Muscle layer of colon (tissue), 2 donors: ENCODE data around the gene TEX14.
"Not testable (repeated sequence)": the region's sequence is repeated elsewhere in the genome, so short reads cannot be mapped to it uniquely, and the experiment has no call there.

Experiments used
- H3K27ac ChIP-seq: one replicate; pipeline ENCODE4 v1.7.0; 2013; ENCODE audit warnings: low read depth, mild to moderate bottlenecking, low read length, moderate library complexity
- H3K27me3 ChIP-seq, 2 donors: one replicate each; pipeline ENCODE4 v1.7.0; 2013; ENCODE audit warnings: low read length in 2 of 2, mild to moderate bottlenecking in 2 of 2; ENCODE audit not compliant: insufficient read depth in 2 of 2, control insufficient read depth in 1 of 2
- H3K36me3 ChIP-seq: one replicate; pipeline ENCODE4 v1.7.0; 2013; ENCODE audit warnings: mild to moderate bottlenecking, low read length; ENCODE audit not compliant: insufficient read depth
- H3K4me1 ChIP-seq: one replicate; pipeline ENCODE4 v1.7.0; 2013; ENCODE audit warnings: mild to moderate bottlenecking, low read length; ENCODE audit not compliant: insufficient read depth
- H3K4me3 ChIP-seq, 2 donors: one replicate each; pipeline ENCODE4 v1.7.0; 2013; ENCODE audit warnings: low read length in 2 of 2, low read depth in 1 of 2, mild to moderate bottlenecking in 1 of 2, moderate library complexity in 1 of 2
- H3K9ac ChIP-seq: one replicate; pipeline ENCODE4 v1.7.0; 2013; ENCODE audit warnings: low read length
- H3K9me3 ChIP-seq: one replicate; pipeline ENCODE4 v1.7.0; 2013; ENCODE audit warnings: mild to moderate bottlenecking, low read length
- donor health status: abdominal sarcoma.
- donor health status: Adenocarcinoma of cecum.

Gene TEX14

DNA sequence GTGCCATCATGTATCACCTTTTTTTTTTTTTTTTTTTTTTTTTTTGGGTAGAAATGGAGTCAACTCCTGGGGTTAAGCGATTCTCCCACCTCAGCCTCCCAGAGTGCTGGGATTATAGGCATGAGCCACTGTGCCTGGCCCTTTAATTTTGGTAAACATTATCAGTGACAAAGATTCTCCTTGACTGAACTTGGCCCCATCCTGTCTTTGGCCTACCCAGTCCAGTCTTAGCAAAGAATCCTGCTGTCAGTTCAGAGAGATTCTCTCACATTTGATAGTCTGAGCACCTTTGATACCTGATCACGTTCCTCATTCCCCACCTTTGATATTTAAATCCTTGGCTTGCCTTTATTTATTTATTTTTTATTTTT, 12.1 kb upstream of the TEX14 start:
- Histone ChIP-seq H3K27ac (no peak overlapping the region), H3K9me3 (no peaks in the 10 kb centered on the region), H3K4me3 (no peak overlapping the region), H3K27me3 (no peaks in the 10 kb centered on the region), H3K4me1 (no peaks in the 10 kb centered on the region), H3K9ac (no peak overlapping the region), H3K36me3 (peaks cover 14% of the 10 kb centered on the region)

DNA sequence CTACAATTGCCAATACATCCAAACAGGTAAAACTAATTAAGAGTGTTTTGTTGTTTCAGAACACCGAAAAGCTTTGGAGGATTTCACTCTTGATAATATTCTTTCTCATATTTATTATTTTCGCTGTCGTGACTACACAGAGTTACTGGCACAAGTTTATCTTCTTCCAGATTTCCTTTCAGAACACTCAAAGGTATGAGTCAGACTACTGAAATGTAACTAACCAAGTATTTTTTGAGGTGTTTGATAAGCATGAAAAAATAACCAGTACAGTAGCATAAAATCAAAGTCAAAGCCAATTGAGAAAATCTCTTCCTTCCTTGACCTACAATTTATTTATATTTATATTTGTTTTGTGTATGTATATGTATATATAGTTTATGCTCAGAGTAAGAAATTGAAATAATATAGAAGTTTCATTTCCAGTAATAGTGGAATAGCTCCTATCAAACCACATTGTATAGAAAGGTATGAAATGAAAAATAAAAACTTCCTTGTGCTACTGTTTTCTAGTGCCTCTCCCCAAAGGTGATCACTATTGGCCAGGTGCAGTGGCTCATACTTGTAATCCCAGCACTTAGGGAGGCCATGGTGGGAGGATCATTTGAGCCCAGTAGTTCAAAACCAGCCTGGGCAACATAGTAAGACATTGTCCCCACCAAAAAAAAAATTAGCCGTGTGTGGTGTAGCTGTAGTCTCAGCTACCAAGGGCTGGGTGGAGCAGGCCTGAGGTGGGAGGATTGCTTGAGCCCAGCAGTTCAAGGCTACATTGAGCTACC, 11.5 kb upstream of the TEX14 start:
- H3K4me1 ChIP-seq = no peaks in the 10 kb centered on the region
- no peak overlapping the region for H3K9ac ChIP-seq
- no peak overlapping the region for H3K4me3 ChIP-seq
- H3K27ac ChIP-seq = no peak overlapping the region
- H3K27me3 ChIP-seq = no peaks in the 10 kb centered on the region
- no peaks in the 10 kb centered on the region for H3K9me3 ChIP-seq
- H3K36me3 ChIP-seq = peaks cover 14% of the 10 kb centered on the region

DNA sequence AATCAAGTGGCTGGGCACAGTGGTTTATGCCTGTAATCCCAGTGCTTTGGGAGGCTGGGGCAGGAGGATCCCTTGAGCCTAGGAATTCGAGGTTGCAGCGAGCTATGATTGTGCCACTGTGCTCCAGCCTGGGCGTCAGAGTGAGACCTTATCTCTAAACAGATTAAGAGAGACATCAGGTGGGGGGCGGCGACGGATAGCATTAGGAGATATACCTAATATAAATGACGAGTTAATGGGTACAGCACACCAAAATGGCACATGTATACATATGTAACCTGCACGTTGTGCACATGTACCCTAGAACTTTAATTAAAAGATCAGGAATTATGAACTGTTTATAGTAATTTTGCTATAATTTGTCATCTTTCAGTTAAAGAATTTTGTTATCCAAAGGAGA, 10.9 kb upstream of the TEX14 start:
- peaks cover 14% of the 10 kb centered on the region for H3K36me3 ChIP-seq

DNA sequence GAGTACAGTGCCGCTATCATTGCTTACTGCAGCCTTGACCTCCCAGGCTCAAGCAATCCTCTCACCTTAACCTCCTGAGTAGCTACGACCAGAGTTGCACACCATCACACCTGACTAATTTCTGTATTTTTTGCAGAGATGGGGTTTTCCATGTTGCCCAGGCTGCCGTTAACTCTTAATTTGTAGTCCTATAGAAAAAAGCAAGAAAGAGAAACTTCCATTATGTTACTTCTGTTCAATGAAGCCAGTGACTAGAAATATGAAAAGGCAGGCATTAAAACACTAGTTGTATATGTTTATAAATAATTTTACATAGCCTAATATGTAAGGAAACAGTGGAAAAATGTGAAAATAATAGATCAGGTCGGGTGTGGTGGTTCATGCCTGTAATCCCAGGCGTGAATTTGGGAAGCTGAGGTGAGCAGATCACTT, 10.2 kb upstream of the TEX14 start:
- H3K4me3 ChIP-seq = no peak overlapping the region
- H3K9me3 ChIP-seq = no peaks in the 10 kb centered on the region
- no peak overlapping the region for H3K9ac ChIP-seq
- no peaks in the 10 kb centered on the region for H3K27me3 ChIP-seq
- no peak overlapping the region for H3K27ac ChIP-seq
- peaks cover 14% of the 10 kb centered on the region for H3K36me3 ChIP-seq
- H3K4me1 ChIP-seq = no peaks in the 10 kb centered on the region

More for the DNA sequence above, 10.9 kb upstream of the TEX14 start:
- no peak overlapping the region for H3K4me3 ChIP-seq
- no peak overlapping the region for H3K9ac ChIP-seq
- no peaks in the 10 kb centered on the region for H3K9me3 ChIP-seq
- no peaks in the 10 kb centered on the region for H3K27me3 ChIP-seq
- H3K27ac ChIP-seq = no peak overlapping the region
- H3K4me1 ChIP-seq = no peaks in the 10 kb centered on the region

DNA sequence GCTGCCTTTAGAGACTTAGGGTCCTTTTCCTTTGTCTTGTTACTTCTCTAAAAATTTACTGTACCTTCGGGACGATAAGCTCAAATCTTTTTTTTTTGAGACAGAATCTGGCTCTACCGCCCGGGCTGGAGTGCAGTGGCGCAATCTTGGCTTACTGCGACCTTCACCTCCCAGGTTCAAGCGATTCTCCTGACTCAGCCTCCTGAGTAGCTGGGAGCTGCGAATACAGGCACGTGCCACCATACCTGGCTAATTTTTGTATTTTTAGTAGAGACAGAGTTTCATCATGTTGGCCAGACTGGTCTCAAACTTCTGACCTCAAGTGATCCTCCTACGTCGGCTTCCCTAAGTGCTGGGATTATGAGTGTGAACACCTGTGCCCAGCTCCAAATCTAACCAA, 7.9 kb upstream of the TEX14 start:
- no peaks in the 10 kb centered on the region for H3K4me1 ChIP-seq
- H3K27me3 ChIP-seq = no peaks in the 10 kb centered on the region
- H3K27ac ChIP-seq = no peak overlapping the region
- no peaks in the 10 kb centered on the region for H3K9me3 ChIP-seq
- H3K4me3 ChIP-seq = no peak overlapping the region
- H3K36me3 ChIP-seq = peaks cover 7% of the 10 kb centered on the region
- H3K9ac ChIP-seq = no peak overlapping the region

DNA sequence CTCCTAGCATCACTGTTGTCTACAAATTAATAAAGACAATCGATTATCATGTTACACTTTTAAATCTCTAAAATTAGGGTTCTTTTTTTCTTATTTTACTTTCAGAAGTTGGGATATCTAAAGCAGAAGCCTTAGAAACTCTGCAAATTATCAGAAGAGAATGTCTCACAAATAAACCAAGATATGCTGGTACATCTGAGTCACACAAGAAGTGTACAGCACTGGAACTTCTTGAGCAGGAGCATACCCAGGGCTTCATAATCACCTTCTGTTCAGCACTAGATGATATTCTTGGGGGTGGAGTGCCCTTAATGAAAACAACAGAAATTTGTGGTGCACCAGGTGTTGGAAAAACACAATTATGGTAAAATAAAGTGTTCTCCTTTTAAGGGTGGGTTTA, 3.0 kb upstream of the TEX14 start:
- Histone ChIP-seq H3K9me3 (no peaks in the 10 kb centered on the region), H3K36me3 (peaks cover 5% of the 10 kb centered on the region), H3K9ac (no peak overlapping the region), H3K4me3 (no peak overlapping the region), H3K4me1 (peaks cover 17% of the 10 kb centered on the region), H3K27ac (no peak overlapping the region), H3K27me3 (no peaks in the 10 kb centered on the region)

DNA sequence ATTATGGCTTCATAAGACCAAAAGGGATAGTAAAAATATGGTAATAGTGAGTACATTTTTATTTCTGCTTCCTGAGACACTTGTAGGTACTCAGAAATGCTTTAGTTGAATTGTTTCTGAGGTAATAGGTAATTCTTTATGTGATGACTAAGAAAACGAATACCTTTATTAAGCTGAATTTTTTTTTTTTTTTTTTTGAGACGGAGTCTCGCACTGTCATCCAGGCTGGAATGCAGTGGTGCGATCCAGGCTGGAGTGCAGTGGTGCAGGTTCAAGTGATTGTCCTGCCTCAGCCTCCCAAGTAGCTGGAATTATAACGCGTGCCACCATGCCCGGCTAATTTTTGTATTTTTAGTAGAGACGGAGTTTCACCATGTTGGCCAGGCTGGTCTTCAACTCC, 2.5 kb upstream of the TEX14 start:
- Histone ChIP-seq H3K9me3 (no peaks in the 10 kb centered on the region), H3K27me3 (no peaks in the 10 kb centered on the region), H3K9ac (no peak overlapping the region)

DNA sequence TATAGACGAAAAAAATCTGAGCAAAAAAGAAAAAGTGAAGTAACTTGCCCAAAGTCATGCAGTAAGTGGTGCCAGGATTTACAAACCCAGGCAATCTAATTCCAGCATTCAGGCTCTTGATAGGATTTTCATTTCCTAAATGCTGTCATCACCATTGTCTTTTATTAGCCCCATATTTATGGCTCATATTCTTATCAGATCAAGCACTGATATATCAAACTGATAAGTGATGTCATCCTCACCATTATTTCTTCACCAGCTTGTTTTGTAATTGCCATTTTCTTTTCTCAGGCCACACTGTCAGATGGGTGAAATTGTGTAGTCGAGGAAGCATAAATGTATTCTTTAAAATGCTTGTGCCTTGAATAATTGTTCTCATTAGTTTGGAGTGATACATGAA, 1.9 kb upstream of the TEX14 start:
- Histone ChIP-seq H3K27me3 (no peaks in the 10 kb centered on the region), H3K4me3 (no peak overlapping the region), H3K9ac (no peak overlapping the region), H3K4me1 (peaks cover 17% of the 10 kb centered on the region), H3K27ac (no peak overlapping the region), H3K9me3 (no peaks in the 10 kb centered on the region), H3K36me3 (no peaks in the 10 kb centered on the region)

More for the DNA sequence above, 2.5 kb upstream of the TEX14 start:
- no peak overlapping the region for H3K27ac ChIP-seq
- no peaks in the 10 kb centered on the region for H3K36me3 ChIP-seq
- peaks cover 17% of the 10 kb centered on the region for H3K4me1 ChIP-seq
- no peak overlapping the region for H3K4me3 ChIP-seq

DNA sequence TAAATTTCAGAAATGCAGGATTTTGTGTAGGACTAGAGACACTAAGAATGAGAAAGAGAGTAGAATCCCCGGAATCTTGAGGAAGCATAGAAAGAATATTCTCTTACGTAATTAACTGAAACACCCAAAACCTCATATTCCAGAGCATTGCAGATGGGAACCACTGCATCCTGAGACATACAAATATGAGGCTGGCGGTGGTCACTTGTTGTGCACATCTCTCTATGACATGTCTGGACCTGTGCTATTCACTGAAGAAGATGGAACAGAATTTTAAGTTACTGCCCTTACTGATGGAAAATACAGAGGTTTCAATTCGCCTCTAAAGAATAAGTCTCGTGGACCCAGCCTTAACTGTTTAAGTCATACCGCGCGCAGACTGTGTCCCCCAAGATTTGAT, 1.4 kb upstream of the TEX14 start:
- H3K27me3 ChIP-seq = no peaks in the 10 kb centered on the region
- peak overlapping the region; percentile 87 for H3K9ac ChIP-seq
- peak overlapping the region in 1 of 2 donors; percentile 97 for H3K4me3 ChIP-seq
- H3K27ac ChIP-seq = peak overlapping the region; percentile 75
- H3K36me3 ChIP-seq = no peaks in the 10 kb centered on the region
- H3K4me1 ChIP-seq = peaks cover 17% of the 10 kb centered on the region
- H3K9me3 ChIP-seq = no peaks in the 10 kb centered on the region

DNA sequence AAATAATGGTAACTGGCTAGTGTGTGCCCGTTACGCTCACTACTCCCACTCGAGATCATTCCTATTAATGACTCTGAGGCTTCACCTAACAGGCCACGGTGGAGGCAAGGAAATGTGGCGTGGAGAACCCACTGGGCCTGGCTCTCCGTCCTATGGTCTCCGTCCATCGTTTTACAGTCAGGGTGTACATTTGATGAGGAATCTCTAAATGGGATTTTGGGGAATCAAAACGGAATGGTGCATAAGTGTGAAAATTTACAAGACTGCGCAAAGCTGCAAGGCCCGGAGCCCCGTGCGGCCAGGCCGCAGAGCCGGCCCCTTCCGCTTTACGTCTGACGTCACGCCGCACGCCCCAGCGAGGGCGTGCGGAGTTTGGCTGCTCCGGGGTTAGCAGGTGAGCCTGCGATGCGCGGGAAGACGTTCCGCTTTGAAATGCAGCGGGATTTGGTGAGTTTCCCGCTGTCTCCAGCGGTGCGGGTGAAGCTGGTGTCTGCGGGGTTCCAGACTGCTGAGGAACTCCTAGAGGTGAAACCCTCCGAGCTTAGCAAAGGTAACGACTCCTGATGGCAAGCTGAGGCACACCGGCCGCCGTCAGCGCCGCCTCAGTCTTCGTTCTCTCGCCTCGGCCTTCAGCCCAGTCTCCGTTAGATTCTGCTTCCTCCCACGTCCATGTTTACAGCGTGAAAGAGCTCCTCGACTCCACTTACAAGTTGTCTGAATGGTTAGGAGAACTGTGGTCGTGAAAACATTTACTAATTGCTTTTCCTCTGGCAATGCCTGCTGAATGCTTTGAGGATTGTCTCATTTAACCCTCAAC, 602 bp upstream of the TEX14 start, which contains the start of gene RAD51C:
Gene RAD51C, plus strand, starts transcription at position 364 of the 817 bp plus-strand sequence. Its CDS starts 42 bp downstream, at position 406.
- Histone ChIP-seq H3K27ac (peak within 1 kb of the TSS; percentile 75), H3K4me1 (peaks cover 17% of the 10 kb centered on the region), H3K4me3 (peak within 1 kb of the TSS; percentile 53 to 97), H3K36me3 (no peaks in the 10 kb centered on the region), H3K9ac (peak within 1 kb of the TSS; percentile 87), H3K27me3 (no peaks in the 10 kb centered on the region), H3K9me3 (no peaks in the 10 kb centered on the region)

DNA sequence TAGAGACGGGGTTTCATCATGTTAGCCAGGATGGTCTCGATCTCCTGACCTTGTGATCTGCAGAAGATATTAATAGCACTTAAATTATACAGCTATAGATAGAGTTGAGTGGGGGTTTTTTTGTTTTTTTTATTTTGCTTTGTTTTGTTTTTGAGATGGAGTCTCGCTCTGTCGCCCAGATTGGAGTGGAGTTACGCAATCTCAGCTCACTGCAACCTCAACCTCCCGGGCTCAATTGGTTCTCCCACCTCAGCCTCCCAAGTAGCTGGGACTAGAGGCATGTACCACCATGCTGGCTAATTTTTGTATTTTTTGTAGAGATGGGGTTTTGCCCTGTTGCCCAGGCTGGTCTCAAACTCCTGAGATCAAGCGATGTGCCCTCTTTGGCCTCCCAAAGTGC, 1.8 kb downstream of the TEX14 start:
- not testable (repeated sequence) for H3K27ac ChIP-seq, H3K36me3 ChIP-seq, H3K27me3 ChIP-seq, H3K4me3 ChIP-seq, H3K9ac ChIP-seq, H3K9me3 ChIP-seq
- peaks cover 17% of the 10 kb centered on the region for H3K4me1 ChIP-seq
